ENCODE data around the gene POC1A.

POC1A gene

DNA sequence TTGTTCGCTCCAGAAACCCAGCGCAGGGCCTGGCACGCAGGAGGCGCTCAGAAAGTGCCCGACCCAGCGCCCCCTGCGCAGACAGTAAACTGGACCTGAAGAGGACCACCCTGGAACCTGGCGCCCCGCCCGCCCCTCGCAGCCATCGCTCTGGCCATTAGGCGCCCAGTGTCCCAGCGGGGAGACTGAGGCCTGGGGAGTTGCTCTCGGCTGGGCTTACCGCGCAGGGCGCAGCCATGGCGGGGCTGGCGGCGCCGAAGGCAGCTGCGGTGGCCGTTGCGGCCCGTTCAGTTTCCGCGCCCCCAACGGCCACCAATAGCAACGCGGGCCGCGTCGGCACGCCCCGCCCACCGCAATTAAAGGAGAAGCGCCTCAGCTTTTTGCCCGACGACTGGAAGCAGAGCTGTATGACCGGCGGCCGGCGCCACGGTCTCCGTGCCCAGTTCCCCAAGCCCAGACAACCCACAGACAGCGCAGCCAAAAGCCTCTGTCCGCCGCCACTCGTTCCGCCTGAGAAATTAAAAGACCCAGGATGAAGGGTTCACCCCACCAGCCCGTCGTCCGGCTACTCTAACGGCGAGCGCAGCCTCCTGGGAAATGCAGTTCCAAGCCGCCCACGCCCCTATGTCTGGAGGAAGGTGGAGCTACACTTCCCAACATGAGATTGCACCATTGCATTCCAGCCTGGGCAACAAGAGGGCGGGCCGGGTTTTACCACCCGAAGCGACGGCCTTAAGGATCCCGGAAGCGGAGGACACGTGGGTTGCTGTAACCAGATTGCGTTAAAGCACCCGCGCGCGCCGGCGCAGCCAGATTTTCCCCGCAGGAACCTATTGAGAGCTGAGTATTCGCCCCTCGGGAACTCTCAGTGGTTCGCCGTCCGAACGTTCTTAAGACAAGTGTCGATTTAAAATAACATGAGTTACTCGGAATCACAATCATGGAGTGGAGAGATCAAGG is at the start of gene POC1A:
Gene POC1A (minus strand): TSS at position 289 of the 960 bp plus-strand sequence. CDS start 51 bp downstream, at position 238.
- DNase-seq (ENCODE audit: low read depth, low spot score) = no peak

DNA sequence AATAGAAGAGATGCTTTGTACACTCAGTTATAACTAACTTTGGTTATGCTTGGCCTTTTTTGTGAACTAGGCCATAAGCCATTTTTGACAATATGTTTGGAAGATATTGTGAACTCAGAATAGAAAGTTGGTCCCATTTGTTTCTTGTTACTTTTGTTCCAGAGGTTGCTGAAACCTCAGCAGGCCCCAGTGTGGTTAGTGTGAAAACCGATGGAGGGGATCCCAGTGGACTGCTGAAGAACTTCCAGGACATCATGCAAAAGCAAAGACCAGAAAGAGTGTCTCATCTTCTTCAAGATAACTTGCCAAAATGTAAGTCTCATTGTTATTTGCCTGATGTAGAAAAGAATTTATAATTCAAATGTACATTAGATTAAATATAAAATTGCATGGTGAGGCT is 49.5 kb upstream of the POC1A start:
- DNase-seq (ENCODE audit: low read depth, low spot score) = no peak

DNA sequence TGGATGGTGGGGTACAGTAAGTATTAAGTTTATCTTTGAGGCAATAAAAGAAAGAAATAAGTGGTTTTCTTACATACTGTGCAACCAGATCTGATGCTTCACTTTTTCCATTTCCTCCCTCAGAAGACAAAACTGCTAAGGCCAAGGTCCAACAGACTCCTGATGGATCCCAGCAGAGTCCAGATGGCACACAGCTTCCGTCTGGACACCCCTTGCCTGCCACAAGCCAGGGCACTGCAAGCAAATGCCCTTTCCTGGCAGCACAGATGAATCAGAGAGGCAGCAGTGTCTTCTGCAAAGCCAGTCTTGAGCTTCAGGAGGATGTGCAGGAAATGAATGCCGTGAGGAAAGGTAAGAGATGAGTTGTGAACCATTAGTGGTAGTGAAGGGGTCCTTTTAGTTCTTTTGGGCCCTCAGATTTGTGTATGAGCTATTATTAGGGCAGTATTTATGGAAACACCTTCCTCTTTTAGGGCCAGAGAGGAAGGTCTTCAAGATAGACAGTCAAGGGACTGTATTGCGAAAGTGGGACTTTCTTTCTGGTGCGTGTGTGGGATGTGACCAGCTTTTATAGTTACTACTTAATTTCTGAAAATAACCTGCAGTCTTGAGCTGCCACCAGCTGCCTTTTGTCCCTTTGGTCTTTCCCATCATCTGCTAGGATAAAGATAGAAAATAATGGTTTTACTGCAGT is 48.3 kb upstream of the POC1A start:
- DNase-seq (ENCODE audit: low read depth, low spot score) = no peak

DNA sequence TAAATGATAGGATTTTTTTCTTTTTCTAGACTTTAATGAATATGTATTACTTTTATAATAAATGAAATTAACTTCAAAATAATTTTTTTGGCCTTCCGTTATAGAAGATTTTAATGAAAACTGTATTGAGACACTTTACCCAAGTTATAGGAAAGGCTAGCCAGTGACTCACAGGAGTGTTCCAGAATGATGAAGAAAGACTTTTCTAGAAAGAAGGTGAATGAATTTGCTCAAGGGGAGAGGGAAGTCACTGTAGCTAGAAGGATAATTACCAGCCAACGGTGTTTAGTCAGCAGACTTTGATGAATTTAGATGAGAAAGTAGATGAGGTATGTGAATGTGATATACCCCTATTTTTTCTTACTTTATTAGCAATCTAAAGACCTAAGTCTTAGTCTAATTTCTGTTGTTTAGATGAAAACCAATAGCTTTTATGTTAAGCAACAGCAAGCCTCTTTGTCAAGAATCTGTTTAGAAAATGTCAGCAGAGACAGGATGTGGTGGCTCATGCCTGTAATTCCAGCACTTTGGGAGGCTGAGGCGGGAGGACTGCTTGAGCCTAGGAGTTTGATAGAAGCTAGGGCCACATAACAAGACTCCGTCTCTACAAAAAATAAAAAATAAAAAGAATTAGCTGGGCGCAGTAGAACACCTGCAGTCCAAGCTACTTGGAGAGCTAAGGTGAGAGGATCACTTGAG is 46.9 kb upstream of the POC1A start:
- no peak for DNase-seq (ENCODE audit: low read depth, low spot score)

DNA sequence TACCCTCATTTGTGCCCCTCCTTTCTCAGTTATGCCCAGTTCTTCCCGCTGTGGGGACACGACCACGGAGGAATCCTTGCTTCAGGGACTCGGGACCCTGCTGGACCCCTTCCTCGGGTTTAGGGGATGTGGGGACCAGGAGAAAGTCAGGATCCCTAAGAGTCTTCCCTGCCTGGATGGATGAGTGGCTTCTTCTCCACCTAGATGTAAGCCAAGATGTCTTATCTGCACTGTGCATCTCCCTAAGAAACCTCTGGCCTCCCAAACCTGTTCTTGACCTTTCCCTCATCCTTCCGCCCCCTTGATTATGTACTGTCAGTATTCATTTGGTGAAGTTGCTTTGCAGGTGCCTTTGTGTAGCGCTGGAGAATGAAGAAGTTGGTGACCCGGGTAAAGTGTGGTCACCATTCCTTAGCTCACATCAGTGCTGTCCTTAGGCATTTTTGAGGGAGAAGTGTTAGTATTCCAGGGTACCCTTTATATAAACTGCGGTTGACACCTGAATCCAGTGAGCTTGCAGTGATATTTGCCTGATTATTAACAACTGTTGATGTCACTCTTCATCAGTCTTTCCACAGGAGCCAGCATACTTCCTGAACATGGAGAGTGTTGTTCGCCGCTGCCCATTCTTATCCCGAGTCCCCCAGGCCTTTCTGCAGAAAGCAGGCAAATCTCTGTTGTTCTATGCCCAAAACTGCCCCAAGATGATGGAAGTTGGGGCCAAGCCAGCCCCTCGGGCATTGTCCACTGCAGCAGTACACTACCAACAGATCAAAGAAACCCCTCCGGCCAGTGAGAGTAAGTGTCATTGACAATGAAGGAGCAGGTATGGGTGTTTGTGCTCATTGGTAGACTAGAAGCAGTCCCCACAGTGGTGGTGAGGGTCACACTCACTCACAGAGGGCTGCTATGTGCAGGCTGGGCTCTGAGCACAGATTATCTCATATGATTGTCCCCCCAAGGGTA is 44.7 kb upstream of the POC1A start:
- no peak for DNase-seq (ENCODE audit: low read depth, low spot score)

DNA sequence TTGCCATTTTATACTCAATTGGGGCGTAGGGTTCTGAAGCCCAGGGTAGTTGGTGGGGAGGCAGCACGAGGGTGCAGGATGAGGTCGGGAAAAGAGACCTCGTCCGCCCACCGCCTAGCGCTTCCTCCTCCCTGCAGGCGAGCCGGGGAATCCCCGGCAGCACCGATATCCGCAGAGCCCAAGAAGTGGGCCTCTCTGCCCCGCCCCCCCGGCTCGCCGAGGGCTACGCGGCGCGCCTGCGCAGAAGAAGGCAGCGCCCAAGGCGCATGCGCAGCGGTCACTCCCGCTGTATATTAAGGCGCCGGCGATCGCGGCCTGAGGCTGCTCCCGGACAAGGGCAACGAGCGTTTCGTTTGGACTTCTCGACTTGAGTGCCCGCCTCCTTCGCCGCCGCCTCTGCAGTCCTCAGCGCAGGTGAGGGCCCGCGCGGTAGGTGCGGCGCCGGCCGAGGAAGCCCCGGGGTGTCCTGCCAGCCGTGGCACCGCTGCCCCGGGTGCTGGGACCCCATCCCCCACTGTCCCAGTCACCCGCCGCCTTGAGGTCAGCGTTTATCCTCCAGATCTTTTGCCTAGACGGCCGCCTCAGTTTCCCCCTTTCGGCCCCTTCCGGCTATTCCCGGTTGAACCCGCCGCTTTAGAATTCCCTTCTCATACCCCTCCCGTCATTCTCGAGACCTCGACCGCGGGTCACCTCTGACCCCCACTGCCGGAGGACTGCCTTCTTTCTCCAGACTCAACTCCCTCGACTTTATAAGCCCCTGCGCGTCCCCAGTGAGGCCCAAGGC is 43.8 kb upstream of the POC1A start, which contains the start of gene ALAS1:
Gene ALAS1 (plus strand): TSS at position 319 of the 784 bp plus-strand sequence. CDS start 1,082 bp downstream, outside the sequence.
- peak; percentile 48 for DNase-seq (ENCODE audit: low read depth, low spot score)

DNA sequence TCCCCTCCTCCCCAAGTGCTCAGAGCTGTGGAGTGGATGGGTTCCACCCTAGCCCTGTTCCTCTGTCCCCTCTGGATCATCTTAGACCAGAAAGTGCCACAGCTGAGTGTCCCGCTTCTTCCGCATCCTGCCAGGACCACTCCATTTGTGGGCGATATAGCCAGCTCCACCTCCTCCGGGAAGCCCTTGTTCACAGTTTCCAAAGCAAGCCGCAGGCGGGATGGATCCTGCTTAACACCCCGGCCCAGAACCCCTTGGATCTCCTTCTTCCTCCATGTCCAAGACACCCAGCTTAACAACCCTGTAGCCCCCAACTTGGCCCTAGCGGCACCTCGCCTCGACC is 43.2 kb upstream of the POC1A start:
- DNase-seq (ENCODE audit: low read depth, low spot score) = no peak

DNA sequence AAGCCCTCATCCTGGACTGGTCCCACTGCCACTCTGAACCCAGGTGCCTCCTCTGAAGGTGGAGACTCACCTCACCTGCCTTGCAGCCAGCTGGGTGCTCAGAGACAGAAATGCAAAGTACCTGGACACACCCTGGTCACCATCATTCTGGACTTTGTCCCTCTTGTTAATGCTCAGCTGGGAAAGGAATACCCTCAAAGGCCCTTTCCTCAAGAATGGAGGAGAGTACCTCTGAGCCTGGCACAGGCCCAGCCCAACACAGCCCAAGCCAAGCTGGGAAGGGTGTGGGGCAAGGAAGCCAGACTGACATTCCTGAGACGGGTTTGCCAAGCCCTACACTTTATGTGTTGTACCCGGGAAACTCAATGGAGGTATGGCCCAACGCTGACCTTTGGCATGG is 42.8 kb upstream of the POC1A start:
- DNase-seq (ENCODE audit: low read depth, low spot score) = no peak

DNA sequence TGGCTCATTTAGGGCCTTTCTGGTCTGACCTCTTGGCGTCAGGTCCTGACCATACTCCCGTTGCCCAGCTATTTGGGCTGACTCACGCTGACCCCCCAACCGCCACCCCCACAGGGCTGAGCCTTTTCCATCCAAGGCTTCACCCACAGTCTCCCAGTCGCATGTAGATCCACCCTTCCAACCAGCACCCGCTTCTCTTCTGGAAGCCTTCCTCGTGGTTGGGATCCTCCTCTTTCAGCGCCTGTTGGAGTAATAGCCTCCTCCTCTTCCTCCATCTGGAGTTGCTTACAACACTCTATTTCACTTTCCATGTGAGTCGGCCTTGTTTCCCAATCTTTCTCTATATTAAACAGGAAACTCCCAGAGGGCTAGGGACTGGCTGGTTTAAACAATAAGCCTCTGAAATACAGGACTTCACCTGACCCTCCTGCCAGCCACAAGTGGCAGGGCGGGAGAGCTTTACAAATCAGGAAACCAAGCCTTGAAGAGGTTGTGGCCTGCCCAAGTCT is 41.7 kb upstream of the POC1A start:
- DNase-seq (ENCODE audit: low read depth, low spot score) = no peak

DNA sequence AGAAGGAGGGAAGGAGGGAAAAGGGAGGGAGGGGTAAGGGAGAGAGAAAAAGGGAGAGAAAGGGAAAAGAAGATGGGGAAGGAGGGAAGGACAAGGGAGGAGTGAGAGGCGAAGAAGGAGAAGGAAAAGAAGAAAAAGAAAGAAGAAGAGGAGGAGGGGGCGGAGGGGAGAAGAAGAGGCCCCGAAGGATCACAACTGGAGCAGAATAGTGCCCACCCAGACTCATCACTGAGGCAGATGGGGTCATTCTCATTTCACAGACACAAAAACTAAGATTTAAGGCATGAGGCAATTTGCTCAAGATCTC is 41.0 kb upstream of the POC1A start:
- no peak for DNase-seq (ENCODE audit: low read depth, low spot score)

DNA sequence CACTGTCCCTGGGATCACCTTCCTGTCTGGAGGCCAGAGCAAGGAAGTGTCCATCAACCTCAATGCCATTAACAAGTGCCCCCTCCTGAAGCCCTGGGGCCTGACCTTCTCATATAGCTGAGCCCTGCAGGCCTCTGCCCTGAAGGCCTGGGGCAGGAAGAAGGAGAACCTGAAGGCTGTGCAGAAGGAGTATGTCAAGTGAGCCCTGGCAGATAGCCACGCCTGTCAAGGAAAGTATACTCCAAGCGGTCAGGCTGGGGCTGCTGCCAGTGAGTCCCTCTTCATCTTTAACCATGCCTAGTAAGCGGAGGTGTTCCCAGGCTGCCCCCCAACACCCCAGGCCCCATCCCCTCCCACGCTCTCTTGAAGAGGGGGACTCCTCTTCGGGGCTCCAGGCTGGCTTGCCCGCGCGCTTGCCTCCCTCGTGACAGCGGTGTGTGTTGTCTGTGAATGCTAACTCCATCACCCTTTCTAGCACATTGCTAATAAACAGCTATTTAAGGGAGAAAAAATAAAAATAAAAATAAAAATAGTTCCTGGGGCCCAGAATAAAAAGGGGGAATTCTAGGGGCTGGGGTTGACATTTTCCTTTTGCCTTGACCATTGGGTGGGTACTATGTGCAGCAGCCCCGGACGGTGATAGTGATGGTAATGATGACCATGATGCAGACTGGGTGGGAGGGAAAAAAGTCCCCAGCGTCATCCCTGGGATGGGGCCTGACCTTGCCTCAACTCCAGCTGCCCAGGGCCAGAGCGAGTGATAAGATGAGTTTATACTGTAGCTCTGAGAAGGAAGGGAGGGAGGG is 40.5 kb upstream of the POC1A start:
- DNase-seq (ENCODE audit: low read depth, low spot score) = no peak

DNA sequence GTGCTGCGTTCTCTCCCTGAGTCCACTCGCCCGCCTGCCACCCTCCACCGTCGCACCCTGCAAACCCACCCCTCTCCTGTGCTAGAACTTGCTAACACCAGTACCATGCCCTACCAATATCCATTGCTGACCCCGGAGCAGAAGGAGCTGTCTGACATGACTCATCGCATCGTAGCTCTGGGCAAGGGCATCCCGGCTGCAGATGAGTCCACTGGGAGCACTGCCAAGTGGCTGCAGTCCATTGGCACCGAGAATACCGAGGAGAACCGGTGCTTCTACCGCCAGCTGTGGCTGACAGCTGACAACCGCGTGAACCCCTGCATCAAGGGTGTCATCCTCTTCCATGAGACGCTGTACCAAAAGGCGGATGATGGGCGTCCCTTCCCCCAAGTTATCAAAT is 38.8 kb upstream of the POC1A start:
- DNase-seq (ENCODE audit: low read depth, low spot score) = no peak

DNA sequence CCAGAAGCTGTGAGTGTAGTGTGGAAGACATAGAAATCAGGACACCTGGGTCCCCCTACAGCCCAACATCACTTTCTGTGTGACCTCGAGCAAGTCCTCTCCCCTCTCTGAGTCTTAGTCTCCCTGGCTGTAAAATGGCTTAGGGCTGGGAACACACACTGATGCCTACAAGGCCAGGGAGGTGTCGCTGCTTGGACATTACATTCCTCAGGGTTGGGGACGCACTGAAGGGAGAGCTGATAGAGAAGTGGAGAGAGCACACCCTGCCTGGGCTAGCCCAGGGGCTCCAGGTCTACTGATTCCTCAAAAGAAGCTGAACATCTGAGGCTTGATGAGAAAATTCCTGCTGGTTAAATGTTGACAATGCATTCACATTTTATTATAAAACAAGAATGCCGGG is 37.4 kb upstream of the POC1A start:
- DNase-seq (ENCODE audit: low read depth, low spot score) = no peak

DNA sequence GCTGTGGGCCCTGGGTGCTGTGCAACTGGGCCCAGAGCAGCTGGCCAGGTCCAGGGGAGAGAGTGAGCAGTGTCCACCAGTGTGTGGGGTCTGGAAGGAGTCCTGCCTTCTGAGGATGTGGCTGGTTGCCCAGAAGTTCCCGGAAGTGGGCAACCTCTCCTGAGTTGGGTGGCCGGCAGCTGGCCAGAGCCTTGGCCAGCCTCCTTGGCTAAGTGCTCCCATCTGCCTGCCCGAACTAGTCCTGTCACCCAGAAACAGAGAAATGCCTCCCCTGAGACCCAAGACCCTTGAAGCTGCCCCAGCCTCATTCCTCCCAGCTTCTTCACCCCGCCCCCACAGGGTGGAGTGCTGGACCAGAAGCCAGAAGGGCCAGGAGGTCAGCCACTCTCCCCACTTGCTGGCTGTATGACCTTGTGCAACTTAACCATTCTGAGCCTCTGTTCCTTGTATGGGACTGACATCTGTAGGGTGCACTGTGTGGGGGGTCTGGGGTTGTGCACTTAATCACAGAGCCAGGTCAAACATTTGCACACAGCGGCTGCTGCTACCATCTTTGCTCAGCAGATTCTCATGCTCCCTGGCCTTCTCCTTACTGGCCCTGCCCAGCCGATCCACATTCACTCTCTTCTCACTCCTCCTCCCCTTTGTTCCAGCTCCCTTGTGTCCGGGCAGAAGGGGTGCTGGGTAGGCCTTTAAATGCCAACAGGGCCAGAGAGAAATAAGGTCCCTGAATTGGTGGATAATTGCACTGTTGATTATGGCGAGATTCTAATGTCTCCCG is 36.3 kb upstream of the POC1A start:
- no peak for DNase-seq (ENCODE audit: low read depth, low spot score)

DNA sequence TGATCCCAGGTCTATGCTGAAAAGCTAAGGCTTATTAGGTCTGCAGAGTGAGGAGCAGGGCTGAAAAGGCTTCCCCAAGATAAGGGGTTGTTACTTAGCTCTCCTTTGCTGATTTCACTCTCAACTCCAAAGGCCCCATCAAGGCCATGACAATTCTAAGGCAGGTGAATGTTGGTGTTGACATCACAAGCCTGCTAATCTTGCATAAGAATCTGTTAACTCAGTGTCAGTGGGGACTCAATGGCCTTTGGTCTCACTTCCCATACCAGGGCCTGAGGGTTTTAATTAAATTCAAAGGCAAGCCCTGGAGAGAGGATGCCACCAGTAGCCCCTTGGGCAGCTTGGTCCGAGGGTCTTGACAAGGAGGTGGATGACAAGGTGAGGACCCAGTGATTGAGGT is 34.3 kb upstream of the POC1A start:
- no peak for DNase-seq (ENCODE audit: low read depth, low spot score)

DNA sequence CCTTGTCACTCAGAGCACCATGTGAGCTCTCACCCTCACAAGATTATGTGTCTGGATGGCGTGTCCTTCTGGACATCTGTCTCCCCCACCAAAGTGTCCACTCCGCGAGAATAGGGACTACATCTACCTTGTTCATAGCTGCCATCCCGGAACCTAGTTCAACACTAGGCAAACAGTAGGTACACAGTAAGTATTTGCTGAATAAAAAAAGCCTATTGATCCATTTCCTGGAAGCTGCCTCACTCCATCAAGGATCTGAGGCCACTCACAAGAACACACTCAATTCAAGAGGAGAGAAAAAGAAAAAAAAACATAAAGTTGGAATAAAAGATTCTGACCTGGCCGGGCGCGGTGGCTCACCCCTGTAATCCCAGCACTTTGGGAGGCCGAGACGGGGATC is 32.5 kb upstream of the POC1A start:
- DNase-seq (ENCODE audit: low read depth, low spot score) = no peak

DNA sequence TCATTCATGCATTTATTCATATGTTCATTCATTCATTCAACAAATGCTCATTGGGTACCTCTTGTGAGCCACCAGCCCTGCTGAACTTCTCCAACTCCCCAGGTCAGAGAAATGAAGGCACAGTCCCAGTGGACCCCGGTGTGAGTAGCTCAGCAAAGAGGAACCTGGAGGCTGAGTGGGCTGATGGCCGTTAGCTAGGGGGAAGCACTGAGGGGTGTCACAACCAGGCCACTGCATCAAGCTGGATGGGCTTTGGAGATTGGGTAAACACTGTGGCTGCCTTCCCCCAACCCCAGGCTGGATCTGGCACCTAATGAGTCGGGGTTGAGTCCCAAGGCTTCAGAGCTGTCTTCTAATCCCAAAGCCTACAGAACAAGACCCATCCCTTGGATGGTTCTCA is 31.6 kb upstream of the POC1A start:
- DNase-seq (ENCODE audit: low read depth, low spot score) = no peak

DNA sequence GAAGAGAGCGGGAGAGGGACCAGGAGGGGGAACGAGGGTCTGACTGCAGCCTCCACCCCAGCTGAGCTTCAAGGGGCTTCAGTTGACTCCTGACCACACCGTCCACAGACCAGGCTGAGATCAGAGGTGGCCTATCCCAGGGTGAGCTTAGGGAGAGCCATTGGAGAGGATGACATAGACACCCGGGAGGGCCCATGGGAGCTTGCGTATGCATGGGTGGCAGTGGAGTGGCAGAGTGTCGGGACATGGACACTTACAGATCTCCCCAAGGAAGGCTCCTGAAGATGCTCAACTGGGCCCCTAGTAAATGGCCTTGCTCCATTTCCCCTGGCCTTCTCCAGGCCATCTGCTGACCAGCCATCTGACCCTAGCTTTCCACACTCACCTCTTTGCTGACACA is 31.1 kb upstream of the POC1A start:
- DNase-seq (ENCODE audit: low read depth, low spot score) = no peak

DNA sequence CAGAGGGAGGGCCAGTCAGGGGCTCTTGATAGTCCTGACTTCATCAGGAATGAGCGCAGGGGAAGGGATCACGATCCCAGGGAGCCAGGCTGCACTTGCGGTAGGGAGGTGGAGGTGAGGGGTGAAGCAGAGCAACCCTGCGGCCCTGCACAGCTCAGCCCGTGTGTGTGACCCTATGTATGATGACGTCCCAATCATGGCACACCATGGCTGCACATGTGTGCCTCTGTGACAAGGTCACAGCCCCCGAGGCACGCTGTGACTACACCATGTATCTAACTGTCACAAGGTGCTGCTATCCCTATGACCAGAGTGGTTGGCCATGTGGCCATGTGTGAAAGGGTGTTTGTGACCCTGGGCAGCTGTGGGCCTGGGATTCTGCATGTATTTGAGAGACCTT is 30.5 kb upstream of the POC1A start:
- no peak for DNase-seq (ENCODE audit: low read depth, low spot score)
